Parathyroid adenoma (tissue), 2 donors: ENCODE data around the gene NOTUM.

Experiments used
- H2AFZ ChIP-seq: fragments of 300-600 bp; sonication (generic); one replicate; pipeline ENCODE4 v1.7.0; 2017; ENCODE audit warnings: antibody characterized with exemption, mild to moderate bottlenecking
- H3K27ac ChIP-seq: fragments of 300-600 bp; sonication (generic); one replicate; pipeline ENCODE4 v1.7.0; 2017
- H3K27me3 ChIP-seq: fragments of 300-600 bp; sonication (generic); one replicate; pipeline ENCODE4 v1.7.0; 2017; ENCODE audit warnings: low read length; ENCODE audit not compliant: control insufficient read depth, insufficient read depth
- H3K36me3 ChIP-seq: fragments of 300-600 bp; sonication (generic); one replicate; pipeline ENCODE4 v1.7.0; 2017; ENCODE audit warnings: low read length; ENCODE audit not compliant: control insufficient read depth, insufficient read depth
- H3K4me1 ChIP-seq: fragments of 300-600 bp; sonication (generic); one replicate; pipeline ENCODE4 v1.7.0; 2017; ENCODE audit warnings: control low read depth
- H3K4me2 ChIP-seq: fragments of 300-600 bp; sonication (generic); one replicate; pipeline ENCODE4 v1.7.0; 2017; ENCODE audit warnings: low read length
- H3K4me3 ChIP-seq: fragments of 300-600 bp; sonication (generic); one replicate; pipeline ENCODE4 v1.7.0; 2017; ENCODE audit warnings: low read depth, low read length
- H3K79me2 ChIP-seq: fragments of 300-600 bp; sonication (generic); one replicate; pipeline ENCODE4 v1.7.0; 2017; ENCODE audit warnings: control low read depth
- H3K9ac ChIP-seq: fragments of 300-600 bp; sonication (generic); one replicate; pipeline ENCODE4 v1.7.0; 2017; ENCODE audit warnings: mild to moderate bottlenecking
- H3K9me3 ChIP-seq: fragments of 300-600 bp; sonication (generic); one replicate; pipeline ENCODE4 v1.7.0; 2017; ENCODE audit warnings: low read length; ENCODE audit not compliant: control insufficient read depth
- TF ChIP-seq, protein P1 (sequence below): fragments of 300-600 bp; sonication (generic); IDR thresholded peaks from one replicate; pipeline ENCODE4 v1.7.0; 2017; ENCODE audit warnings: antibody characterized with exemption, mild to moderate bottlenecking
- donor health status: primary hyperparathyroidism.

Gene NOTUM

DNA sequence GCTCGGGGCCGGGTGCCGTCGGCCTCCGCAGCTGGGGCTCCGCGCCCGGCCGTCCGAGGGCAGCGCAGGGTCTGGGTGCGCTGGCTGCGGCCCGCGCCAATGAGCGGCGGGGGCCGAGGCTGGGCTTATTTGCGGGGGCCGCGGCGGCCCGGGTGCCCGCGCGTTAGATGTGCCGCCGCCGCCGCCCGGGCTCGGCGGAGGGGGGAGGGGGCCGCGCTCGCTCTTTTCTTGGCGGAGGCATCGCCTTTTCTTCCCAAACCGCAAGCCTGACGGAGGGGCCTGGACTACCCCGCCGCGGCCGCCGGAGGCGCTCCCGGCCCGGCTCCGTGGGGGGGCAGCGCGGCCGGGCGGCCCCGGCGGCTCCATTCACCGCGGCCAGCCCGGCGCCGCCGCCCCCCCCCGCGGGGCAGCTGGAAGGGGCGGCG is at the start of gene NOTUM:
TSS of gene NOTUM (minus strand) at position 101 of the 425 bp plus-strand sequence. CDS start 278 bp downstream, outside the sequence.
- TF ChIP-seq, protein P1, sequence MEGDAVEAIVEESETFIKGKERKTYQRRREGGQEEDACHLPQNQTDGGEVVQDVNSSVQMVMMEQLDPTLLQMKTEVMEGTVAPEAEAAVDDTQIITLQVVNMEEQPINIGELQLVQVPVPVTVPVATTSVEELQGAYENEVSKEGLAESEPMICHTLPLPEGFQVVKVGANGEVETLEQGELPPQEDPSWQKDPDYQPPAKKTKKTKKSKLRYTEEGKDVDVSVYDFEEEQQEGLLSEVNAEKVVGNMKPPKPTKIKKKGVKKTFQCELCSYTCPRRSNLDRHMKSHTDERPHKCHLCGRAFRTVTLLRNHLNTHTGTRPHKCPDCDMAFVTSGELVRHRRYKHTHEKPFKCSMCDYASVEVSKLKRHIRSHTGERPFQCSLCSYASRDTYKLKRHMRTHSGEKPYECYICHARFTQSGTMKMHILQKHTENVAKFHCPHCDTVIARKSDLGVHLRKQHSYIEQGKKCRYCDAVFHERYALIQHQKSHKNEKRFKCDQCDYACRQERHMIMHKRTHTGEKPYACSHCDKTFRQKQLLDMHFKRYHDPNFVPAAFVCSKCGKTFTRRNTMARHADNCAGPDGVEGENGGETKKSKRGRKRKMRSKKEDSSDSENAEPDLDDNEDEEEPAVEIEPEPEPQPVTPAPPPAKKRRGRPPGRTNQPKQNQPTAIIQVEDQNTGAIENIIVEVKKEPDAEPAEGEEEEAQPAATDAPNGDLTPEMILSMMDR = no peak
- Histone ChIP-seq H3K4me2 (peak within 1 kb of the TSS; percentile 67), H2AFZ (peak within 1 kb of the TSS; percentile 68), H3K27me3 (no peaks in the 10 kb centered on the region), H3K9ac (no peak within 1 kb of the TSS), H3K9me3 (no peaks in the 10 kb centered on the region), H3K79me2 (no peaks in the 10 kb centered on the region), H3K27ac (no peak within 1 kb of the TSS), H3K36me3 (no peaks in the 10 kb centered on the region), H3K4me3 (peak within 1 kb of the TSS; percentile 44), H3K4me1 (no peaks in the 10 kb centered on the region)

DNA sequence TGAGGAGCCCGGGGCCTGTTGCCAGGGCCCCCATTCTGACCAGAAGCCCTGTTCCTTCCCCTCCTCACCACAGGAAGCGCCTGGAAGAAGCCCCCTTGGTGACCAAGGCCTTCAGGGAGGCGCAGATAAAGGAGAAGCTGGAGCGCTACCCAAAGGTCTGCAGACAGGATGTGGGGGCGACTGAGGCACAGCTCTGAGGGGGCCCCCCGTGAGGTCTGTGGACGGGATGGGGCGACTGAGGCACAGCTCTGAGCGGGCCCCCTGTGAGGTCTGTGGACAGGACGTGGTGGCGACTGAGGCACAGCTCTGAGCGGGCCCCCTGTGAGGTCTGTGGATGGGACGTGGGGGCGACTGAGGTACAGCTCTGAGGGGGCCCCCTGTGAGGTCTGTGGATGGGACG is 48.4 kb upstream of the NOTUM start:
- H3K4me2 ChIP-seq = no peak overlapping the region
- no peaks in the 10 kb centered on the region for H3K4me1 ChIP-seq
- no peak overlapping the region for H3K27ac ChIP-seq
- TF ChIP-seq, protein P1 = no peak
- H3K36me3 ChIP-seq = no peaks in the 10 kb centered on the region
- no peak overlapping the region for H2AFZ ChIP-seq
- no peak overlapping the region for H3K4me3 ChIP-seq
- no peaks in the 10 kb centered on the region for H3K27me3 ChIP-seq
- H3K9ac ChIP-seq = no peak overlapping the region
- no peaks in the 10 kb centered on the region for H3K79me2 ChIP-seq
- no peaks in the 10 kb centered on the region for H3K9me3 ChIP-seq

DNA sequence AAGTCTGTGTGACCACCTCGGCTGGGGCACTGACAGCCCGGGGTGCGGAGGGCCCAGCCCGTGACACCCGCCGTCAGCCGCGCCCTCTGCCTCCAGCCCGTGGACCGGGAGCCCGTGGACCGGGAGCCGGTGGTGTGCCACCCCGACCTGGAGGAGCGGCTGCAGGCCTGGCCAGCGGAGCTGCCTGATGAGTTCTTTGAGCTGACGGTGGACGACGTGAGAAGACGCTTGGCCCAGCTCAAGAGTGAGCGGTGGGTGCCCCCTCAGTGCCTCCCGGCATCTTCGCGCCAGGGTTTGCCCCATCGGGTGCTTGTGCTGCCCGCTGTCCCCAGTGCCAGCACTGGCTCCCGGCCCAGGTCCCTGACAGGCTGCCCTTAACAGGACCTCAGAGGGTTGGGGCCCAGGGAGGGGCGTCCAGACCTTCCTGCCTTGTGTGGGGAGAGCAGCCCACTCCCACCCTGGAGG is 48.0 kb upstream of the NOTUM start:
- TF ChIP-seq, protein P1 = no peak
- H3K4me3 ChIP-seq = no peak overlapping the region
- no peaks in the 10 kb centered on the region for H3K4me1 ChIP-seq
- no peak overlapping the region for H3K9ac ChIP-seq
- H2AFZ ChIP-seq = no peak overlapping the region
- H3K4me2 ChIP-seq = no peak overlapping the region
- no peaks in the 10 kb centered on the region for H3K27me3 ChIP-seq
- H3K79me2 ChIP-seq = no peaks in the 10 kb centered on the region
- H3K9me3 ChIP-seq = no peaks in the 10 kb centered on the region
- H3K27ac ChIP-seq = no peak overlapping the region
- H3K36me3 ChIP-seq = no peaks in the 10 kb centered on the region

DNA sequence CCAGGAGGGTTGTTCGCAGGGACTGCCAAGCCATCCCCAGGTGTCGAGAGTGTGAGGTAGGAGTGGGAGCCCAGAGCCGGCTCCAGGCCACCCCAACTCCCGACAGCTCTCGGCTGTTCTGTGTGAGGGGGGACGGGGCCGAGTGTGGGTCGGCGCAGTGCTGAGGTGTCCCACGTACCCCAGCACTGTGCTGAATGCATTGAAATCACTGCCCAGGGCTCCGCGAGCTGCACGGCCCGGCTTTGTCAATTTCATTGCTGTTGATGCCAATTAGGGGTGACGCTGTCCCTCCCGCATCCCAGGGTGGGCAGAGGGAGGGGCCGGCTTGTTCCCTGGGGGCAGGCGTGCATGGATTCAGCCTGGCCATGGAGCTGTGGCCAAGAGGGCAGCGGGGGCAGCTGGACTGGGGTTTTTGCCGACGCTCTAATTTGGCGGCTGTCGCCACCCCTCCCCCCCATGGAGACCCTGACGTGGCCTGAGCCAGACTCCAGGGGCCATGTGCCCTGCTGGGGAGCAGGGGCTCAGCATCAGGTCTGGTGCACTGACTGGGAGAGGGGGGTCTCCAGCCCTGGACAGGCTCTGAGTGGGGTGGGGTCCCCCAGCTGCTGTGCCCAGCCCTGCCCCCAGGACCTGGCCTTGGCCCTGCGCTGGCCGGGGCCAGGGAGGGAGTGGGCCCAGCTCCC is 47.4 kb upstream of the NOTUM start:
- Histone ChIP-seq H2AFZ (no peak overlapping the region), H3K9me3 (no peaks in the 10 kb centered on the region), H3K79me2 (no peaks in the 10 kb centered on the region), H3K36me3 (no peaks in the 10 kb centered on the region), H3K9ac (no peak overlapping the region), H3K27me3 (no peaks in the 10 kb centered on the region), H3K4me3 (no peak overlapping the region), H3K4me1 (no peaks in the 10 kb centered on the region), H3K27ac (no peak overlapping the region), H3K4me2 (no peak overlapping the region)
- TF ChIP-seq, protein P1 = no peak
